ENCODE data around the gene SOWAHC. TPM values are rescaled to one million over a fixed set of nuclear protein-coding genes. Genes with fewer than 3 reads are reported as not detected.

SOWAHC gene
- total RNA-seq, 1 donor from 2014 or later = 9.2 TPM

DNA sequence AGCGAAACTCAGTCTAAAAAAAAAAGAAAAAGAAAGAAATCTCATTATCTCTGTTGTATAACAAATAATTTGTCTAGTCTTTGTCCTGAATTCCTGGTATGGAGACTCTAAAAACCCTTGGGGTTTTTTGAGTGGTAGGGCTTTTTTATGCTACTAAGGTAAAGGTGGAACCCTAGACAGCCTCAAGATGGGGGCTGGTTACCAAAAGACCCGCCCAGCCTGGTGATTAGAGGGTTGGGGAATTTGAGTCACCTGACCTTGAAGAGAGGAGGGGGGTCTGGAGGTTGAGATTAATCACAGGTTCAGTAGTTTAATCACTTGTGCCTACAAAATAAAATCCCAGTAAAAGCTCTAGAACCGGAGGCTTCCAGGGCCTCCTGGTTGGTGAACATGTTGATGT lies 17.6 kb downstream of the SOWAHC start:
- DNase-seq (ENCODE audit: low read depth) = no peak
- no peak overlapping the region for H3K4me3 ChIP-seq (ENCODE audit: low read depth, low read length)
- TF ChIP-seq, protein P1, sequence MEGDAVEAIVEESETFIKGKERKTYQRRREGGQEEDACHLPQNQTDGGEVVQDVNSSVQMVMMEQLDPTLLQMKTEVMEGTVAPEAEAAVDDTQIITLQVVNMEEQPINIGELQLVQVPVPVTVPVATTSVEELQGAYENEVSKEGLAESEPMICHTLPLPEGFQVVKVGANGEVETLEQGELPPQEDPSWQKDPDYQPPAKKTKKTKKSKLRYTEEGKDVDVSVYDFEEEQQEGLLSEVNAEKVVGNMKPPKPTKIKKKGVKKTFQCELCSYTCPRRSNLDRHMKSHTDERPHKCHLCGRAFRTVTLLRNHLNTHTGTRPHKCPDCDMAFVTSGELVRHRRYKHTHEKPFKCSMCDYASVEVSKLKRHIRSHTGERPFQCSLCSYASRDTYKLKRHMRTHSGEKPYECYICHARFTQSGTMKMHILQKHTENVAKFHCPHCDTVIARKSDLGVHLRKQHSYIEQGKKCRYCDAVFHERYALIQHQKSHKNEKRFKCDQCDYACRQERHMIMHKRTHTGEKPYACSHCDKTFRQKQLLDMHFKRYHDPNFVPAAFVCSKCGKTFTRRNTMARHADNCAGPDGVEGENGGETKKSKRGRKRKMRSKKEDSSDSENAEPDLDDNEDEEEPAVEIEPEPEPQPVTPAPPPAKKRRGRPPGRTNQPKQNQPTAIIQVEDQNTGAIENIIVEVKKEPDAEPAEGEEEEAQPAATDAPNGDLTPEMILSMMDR (conservative IDR thresholded peaks at IDR 0.05; ENCODE audit: low read depth, low read length) = no peak

DNA sequence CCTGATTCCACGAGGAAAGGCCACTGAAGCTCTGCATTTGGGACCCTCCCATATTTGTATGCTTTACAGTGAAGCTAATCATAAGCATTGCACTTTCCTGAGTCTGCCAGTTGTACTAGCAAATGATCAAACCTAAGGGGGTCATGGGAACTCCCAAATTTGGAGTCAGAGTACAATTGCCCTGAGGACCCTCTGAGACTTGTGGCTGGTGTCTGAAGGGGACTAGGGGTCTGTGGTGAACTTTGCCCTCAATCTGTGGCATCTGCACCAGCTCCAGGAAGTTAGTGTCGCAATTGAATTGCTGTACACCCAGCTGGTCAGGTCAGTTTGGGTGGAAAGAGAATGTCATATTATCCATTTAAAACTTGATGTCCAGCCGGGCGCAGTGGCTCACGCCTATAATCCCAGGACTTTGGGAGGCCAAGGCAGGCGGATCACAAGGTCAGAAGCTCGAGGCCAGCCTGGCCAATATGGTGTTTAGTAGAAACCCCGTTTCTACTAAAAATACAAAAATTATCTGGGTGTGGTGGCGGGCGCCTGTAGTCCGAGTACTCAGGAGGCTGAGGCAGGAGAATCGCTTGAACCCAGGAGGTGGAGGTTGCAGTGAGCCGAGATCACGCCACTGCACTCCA lies 18.1 kb downstream of the SOWAHC start:
- H3K4me3 ChIP-seq (ENCODE audit: low read depth, low read length) = no peak overlapping the region
- TF ChIP-seq, protein P1 (conservative IDR thresholded peaks at IDR 0.05; ENCODE audit: low read depth, low read length) = no peak
- DNase-seq (ENCODE audit: low read depth) = no peak

DNA sequence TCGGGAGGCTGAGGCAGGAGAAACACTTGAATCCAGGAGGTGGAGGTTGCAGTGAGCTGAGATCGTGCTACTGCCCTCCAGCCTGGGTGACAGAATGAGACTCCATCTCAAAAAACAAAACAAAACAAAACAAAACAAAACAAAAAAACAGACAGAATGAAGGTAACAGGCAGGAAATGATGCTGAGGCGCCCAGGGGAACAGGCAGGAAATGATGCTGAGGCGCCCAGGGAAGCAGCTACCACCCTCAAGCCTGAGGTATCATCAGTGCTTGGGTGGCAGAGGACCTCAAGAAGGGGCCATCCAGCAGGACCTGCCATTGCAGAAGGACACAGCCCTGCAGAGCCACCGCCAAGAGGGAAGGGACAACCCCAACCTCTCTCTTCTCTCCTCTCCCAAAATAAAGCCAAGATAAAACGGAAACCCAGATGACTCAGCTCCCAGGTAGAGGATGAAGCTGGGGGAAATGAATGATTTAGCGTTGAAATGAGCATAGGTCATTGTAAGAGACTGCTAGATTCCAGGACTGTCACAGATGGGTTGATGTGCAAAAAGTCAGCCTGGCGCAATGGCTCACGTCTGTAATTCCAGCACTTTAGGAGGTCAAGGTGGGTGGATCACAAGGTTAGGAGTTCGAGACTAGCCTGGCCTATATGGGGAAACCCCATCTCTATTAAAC lies 19.3 kb downstream of the SOWAHC start:
- TF ChIP-seq, protein P1 (conservative IDR thresholded peaks at IDR 0.05; ENCODE audit: low read depth, low read length) = no peak
- no peak overlapping the region for H3K4me3 ChIP-seq (ENCODE audit: low read depth, low read length)
- DNase-seq (ENCODE audit: low read depth) = no peak

DNA sequence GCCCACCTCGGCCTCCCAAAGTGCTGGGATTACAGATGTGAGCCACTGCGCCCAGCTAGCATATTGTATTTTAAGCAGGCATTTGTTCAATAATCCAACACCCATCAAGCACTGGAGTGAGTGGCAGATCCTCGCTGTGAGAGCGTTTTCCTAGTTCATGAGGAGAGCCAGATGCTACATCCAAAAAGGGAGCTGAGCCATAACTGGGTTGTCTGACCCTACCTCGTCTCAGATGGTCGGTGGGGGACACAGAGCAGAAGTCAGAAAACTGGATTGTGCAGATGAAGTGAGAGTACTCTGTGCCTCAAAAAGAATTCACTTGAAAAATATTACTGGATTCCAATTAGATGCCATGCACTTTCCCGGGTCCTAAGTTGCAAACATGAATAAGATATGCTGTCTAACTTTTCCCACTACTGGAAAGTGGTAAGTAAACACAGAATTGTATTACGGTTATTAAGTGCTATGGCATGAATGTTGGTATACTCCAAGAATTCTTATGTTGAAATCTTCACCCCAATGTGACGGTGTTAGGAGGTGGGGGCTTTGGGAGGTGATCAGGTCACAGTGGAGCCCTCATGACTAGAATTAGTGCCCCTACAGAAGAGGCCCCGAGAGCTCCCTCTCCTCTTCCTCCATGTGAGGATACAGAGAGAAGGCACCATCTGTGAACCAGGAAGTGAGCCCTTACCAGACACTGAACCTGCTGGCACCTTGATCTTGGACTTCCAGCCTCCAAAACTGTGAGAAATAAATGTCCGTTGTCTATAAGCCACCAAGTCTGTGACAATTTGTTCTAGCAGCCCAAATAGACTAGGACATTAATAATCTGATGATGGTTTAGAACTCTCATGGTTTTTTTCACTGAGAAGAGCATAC lies 21.5 kb downstream of the SOWAHC start:
- TF ChIP-seq, protein P1 (conservative IDR thresholded peaks at IDR 0.05; ENCODE audit: low read depth, low read length) = no peak
- no peak for DNase-seq (ENCODE audit: low read depth)
- H3K4me3 ChIP-seq (ENCODE audit: low read depth, low read length) = no peak overlapping the region

DNA sequence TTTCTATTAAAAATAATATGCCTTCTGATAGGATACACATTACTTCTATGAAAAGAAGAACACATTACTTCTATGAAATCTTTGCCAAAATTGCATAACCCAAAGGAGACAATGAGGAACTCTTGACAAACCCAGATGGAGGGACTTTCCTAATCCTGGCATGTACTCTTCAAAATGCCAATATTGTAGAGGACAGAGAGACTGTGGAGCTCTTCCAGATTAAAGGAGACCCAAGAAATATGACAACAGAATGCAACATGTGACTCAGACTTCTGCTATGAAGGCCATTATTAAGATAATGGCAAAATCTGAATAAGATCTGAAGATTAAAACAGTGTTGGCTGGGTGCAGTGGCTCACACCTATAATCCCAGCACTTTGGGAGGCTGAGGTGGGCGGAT lies 22.2 kb downstream of the SOWAHC start:
- DNase-seq (ENCODE audit: low read depth) = no peak
- no peak overlapping the region for H3K4me3 ChIP-seq (ENCODE audit: low read depth, low read length)
- TF ChIP-seq, protein P1 (conservative IDR thresholded peaks at IDR 0.05; ENCODE audit: low read depth, low read length) = no peak

DNA sequence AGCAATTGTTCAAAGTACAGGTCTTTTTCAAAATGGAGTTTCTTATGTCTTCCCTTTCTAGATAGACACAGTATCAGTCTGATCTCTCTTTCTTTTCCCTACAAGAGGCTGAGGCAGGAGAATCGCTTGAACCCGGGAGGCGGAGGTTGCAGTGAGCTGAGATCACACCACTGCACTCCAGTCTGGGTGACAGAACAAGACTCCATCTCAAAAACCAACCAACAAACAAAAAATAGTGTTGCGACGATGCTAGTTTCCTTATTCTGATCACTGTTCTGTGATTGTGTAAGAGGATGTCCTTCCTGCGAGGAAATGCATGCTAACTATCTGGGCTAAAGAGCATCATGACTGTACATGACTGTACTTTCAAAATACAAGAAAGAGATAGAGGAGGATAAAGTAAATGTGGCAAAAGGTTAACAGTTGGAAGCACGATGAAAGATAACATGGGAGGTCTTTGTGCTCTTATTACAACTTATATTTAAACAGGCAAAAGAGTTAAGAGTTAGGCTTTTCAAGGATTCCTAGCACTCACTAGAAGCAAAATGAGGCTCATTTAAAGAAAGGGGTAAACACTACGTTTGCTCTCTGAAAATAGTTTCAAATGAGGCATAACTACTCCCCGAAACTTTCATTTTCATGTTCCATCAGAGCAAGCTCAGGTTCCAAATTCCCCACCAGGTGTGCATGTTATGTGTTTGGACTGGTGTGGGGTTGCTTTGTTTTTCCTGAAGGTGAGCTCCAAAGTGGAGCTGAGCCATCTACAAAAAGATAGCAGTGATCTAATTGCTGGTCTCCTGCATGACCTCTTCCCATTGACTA lies 23.8 kb downstream of the SOWAHC start:
- no peak overlapping the region for H3K4me3 ChIP-seq (ENCODE audit: low read depth, low read length)
- TF ChIP-seq, protein P1 (conservative IDR thresholded peaks at IDR 0.05; ENCODE audit: low read depth, low read length) = no peak
- DNase-seq (ENCODE audit: low read depth) = no peak

Measured in epithelial cell of proximal tubule (primary cell).